MCF 10A (cell line): Measurements from ENCODE around the gene NDUFAF7. TPM values are rescaled to one million over a fixed set of nuclear protein-coding genes. Genes with fewer than 3 reads are reported as not detected.
"Not testable (repeated sequence)": the region's sequence is repeated elsewhere in the genome, so short reads cannot be mapped to it uniquely, and the experiment has no call there.

Experiments
- BruUV-seq: library from RNA; stranded (reverse); fragments of 400-500 nt; replicated peaks from 2 replicates; lab custom pipeline; 2021; lab: Mats Ljungman, UMichigan
- CTCF ChIA-PET: fragments of 300-600 bp; sonication (Branson Sonifier 250); formaldehyde crosslinking; extraction: SDS; loops from one replicate; lab custom pipeline; 2021; ENCODE audit warnings: antibody characterized with exemption, inconsistent platforms; lab: Yijun Ruan, JAX
- POLR2A ChIA-PET: fragments of 300-600, 350-650 bp; sonication (Branson Sonifier 250); formaldehyde crosslinking; extraction: SDS; loops from one replicate; lab custom pipeline; 2020; ENCODE audit warnings: antibody characterized with exemption, inconsistent platforms; lab: Yijun Ruan, JAX
- DNase-seq: peaks from one replicate; pipeline ENCODE4 v3.0.0-alpha.2; 2018; ENCODE audit not compliant: unreplicated experiment
- H3K27ac Mint-ChIP-seq: one replicate; pipeline ENCODE4 v1.8.0; 2022; ENCODE audit warnings: mild to moderate bottlenecking, low read depth, mixed read lengths; ENCODE audit not compliant: unreplicated experiment
- H3K27me3 Mint-ChIP-seq: one replicate; pipeline ENCODE4 v1.8.0; 2022; ENCODE audit warnings: mixed read lengths; ENCODE audit not compliant: insufficient read depth, unreplicated experiment
- H3K36me3 Mint-ChIP-seq: one replicate; pipeline ENCODE4 v1.8.0; 2022; ENCODE audit warnings: mild to moderate bottlenecking, moderate library complexity, mixed read lengths; ENCODE audit not compliant: insufficient read depth, unreplicated experiment
- H3K4me1 Mint-ChIP-seq: one replicate; pipeline ENCODE4 v1.8.0; 2022; ENCODE audit warnings: mixed read lengths; ENCODE audit not compliant: insufficient read depth, unreplicated experiment
- H3K4me3 Mint-ChIP-seq: one replicate; pipeline ENCODE4 v1.8.0; 2022; ENCODE audit warnings: mild to moderate bottlenecking, moderate library complexity, mixed read lengths; ENCODE audit not compliant: unreplicated experiment
- H3K9me3 Mint-ChIP-seq: one replicate; pipeline ENCODE4 v1.8.0; 2022; ENCODE audit warnings: mixed read lengths; ENCODE audit not compliant: unreplicated experiment
- CTCF ChIP-seq: fragments of 200-600 bp; IDR thresholded peaks from one replicate; pipeline ENCODE4 v1.8.0; 2022; ENCODE audit warnings: antibody characterized with exemption, mild to moderate bottlenecking; ENCODE audit not compliant: unreplicated experiment
- intact Hi-C: fragments of 100-400 bp; cut with micrococcal nuclease; formaldehyde crosslinking; loops from 2 replicates; pipeline ENCODE4 v1.14.1; 2022
- total RNA-seq: library from RNA; stranded (reverse); gene quantifications from 2 replicates; pipeline ENCODE4 v1.2.3, GENCODE V29; 2022

Gene NDUFAF7
- total RNA-seq, 1 experiment from 2014 or later, result 16.1 TPM

DNA sequence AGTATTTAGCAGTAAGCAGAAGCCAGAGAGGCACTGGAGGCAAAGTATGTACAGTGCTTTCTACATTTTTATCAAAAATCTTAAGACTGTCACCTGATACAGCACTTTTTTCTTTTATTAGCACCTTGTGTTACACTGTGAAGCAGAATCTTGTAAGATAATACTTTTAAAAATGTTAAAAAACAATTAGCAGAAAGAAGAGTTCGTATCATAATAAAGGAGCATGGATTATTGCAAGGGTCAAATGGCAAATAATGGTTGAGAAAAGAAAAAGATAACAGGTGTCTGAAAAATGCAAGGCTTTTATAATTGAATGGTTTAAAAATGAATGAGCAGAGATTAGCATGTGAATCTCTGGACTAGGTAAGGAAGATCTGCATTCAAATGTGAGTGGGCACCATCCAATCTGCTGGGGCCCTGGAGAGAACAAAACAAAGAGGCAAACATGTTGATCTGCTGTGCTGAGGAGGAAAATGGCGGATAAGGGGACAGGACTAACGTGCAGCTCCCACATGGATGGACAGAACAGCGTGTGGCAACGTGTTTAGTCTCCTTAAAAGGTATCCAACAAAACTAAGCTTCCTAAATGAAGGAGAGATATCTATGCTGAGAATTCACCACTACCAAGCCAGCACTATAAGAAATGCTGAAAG, 25.6 kb upstream of the NDUFAF7 start:
- Mint-ChIP-seq H3K27ac (no peak overlapping the region), H3K9me3 (peaks cover 25% of the 10 kb centered on the region), H3K4me3 (no peak overlapping the region), H3K27me3 (no peaks in the 10 kb centered on the region), H3K4me1 (no peaks in the 10 kb centered on the region), H3K36me3 (peaks cover 91% of the 10 kb centered on the region)
- POLR2A ChIA-PET, result interaction anchor here (0.9 to 2.2 kb wide), 2 partner anchors 9 to 13 kb away, joined by 3 to 5 read pairs; no protein-coding TSS in a partner anchor
- TF ChIP-seq CTCF, result no peak
- CTCF ChIA-PET, result interaction anchor here (0.6 kb wide), 1 partner anchor 1625 kb away, joined by 5 read pairs; no protein-coding TSS in a partner anchor
- intact Hi-C loops, result no loop called here
- no TSS peak for BruUV-seq
- no peak for DNase-seq

DNA sequence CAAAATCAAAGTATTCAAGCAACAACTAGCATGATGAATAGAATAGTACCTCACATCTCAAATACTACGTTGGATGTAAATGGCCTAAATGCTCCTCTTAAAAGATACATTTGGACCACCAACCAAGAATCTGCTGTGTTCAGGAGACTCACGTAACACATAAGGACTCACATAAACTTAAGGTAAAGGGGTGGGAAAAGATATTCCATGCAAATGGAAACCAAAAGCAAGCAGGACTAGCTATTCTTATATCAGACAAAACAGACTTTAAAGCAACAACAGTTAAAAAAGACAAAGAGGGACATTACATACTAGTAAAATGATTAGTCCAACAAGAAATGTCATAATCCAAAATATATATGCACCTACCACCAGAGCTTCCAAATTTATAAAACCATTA, 24.7 kb upstream of the NDUFAF7 start:
- CTCF ChIA-PET, DNase-seq, intact Hi-C loops, H3K27ac Mint-ChIP-seq, H3K4me3 Mint-ChIP-seq, H3K27me3 Mint-ChIP-seq, BruUV-seq, H3K4me1 Mint-ChIP-seq: not testable (repeated sequence)
- Mint-ChIP-seq H3K9me3 (peaks cover 25% of the 10 kb centered on the region), H3K36me3 (peaks cover 93% of the 10 kb centered on the region)
- POLR2A ChIA-PET, result interaction anchor here (1.6 to 2.2 kb wide), 2 partner anchors 8 kb away, joined by 5 to 6 read pairs; no protein-coding TSS in a partner anchor

GRCh38 chr2:37211212-37211611, 20.2 kb upstream of the NDUFAF7 start:
- H3K9me3 Mint-ChIP-seq, result peaks cover 10% of the 10 kb centered on the region
- ChIA-PET POLR2A (interaction anchor here (1.0 to 1.7 kb wide), 5 partner anchors 12 to 127 kb away, joined by 3 to 8 read pairs (median 5); partner anchors contain the start of genes CEBPZ, GPATCH11, HEATR5B and NDUFAF7), CTCF (interaction anchor here (0.9 kb wide), 1 partner anchor 42 kb away, joined by 3 read pairs; no protein-coding TSS in a partner anchor)
- no peak overlapping the region for H3K27ac Mint-ChIP-seq
- DNase-seq, result no peak
- H3K36me3 Mint-ChIP-seq, result peaks cover 91% of the 10 kb centered on the region
- intact Hi-C loops, result no loop called here
- no TSS peak for BruUV-seq
- H3K4me1 Mint-ChIP-seq, result peaks cover 6% of the 10 kb centered on the region
- no peak overlapping the region for H3K4me3 Mint-ChIP-seq
- no peaks in the 10 kb centered on the region for H3K27me3 Mint-ChIP-seq
- TF ChIP-seq CTCF, result no peak

DNA sequence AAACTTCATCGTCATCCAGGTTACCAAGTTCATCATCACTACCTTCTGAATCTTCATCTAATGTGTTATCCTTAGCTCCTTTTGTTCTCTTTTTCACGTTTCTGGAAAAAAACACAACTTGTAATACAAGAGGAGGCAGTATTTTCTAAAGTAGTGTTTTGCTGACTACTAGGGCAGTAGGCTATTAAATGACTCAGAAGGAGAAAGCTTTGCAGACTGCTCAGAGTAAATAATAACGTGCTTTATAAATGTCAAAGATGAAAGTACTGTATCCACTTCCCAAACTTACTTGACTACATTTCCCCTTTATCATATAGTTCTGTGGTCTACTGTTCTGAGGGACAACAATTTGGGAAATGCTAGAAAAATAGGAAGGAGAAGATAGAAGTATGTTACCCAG, 19.5 kb upstream of the NDUFAF7 start:
- intact Hi-C loops, result no loop called here
- Mint-ChIP-seq H3K4me1 (peaks cover 6% of the 10 kb centered on the region), H3K27me3 (no peaks in the 10 kb centered on the region), H3K36me3 (peaks cover 91% of the 10 kb centered on the region), H3K9me3 (peaks cover 10% of the 10 kb centered on the region), H3K4me3 (no peak overlapping the region), H3K27ac (no peak overlapping the region)
- DNase-seq, result no peak
- CTCF ChIA-PET, result interaction anchor here (0.9 kb wide), 1 partner anchor 43 kb away, joined by 3 read pairs; no protein-coding TSS in a partner anchor
- no peak for TF ChIP-seq CTCF
- no TSS peak for BruUV-seq
- POLR2A ChIA-PET, result interaction anchor here (1.0 to 1.7 kb wide), 4 partner anchors 11 to 128 kb away, joined by 3 to 8 read pairs (median 6); partner anchors contain the start of genes CEBPZ, GPATCH11, HEATR5B and NDUFAF7
